Naive thymus-derived CD8-positive, alpha-beta T cell (primary cell): ENCODE data around the gene ARMH3. TPM values are rescaled to one million over a fixed set of nuclear protein-coding genes. Genes with fewer than 3 reads are reported as not detected.

Experiments used
- ATAC-seq, 2 donors: fragments of 150-1000 bp; cut with Tn5 transposase in 1 of 2; sonication (Bioruptor Pico), chemical (Tn5 transposase) in 1 of 2; 1 replicate in 1 of 2; 2 replicates in 1 of 2; pipeline ENCODE4 v1.10.0; 2021; ENCODE audit warnings: mild to moderate bottlenecking in 2 of 2, moderate library complexity in 2 of 2
- POLR2A ChIA-PET: fragments of 350-600 bp; sonication (Branson Sonifier 250); formaldehyde crosslinking; loops from one replicate; lab custom pipeline; 2021; ENCODE audit warnings: antibody characterized with exemption; lab: Charles Lee
- DNase-seq, 10 donors: peaks; one replicate each; pipeline versions ENCODE4 v3.0.0 to v3.0.0-alpha.2; 2020 to 2022
- H3K27ac Mint-ChIP-seq, 10 donors: one replicate each; pipeline ENCODE4 v1.8.0; 2020 to 2022; ENCODE audit warnings: mild to moderate bottlenecking in 10 of 10, mixed read lengths in 10 of 10, moderate library complexity in 4 of 10, inconsistent platforms in 1 of 10
- H3K27me3 Mint-ChIP-seq, 5 donors: one replicate each; pipeline ENCODE4 v1.8.0; 2021 to 2022; ENCODE audit warnings: mixed read lengths in 5 of 5
- H3K36me3 Mint-ChIP-seq, 3 donors: one replicate each; pipeline ENCODE4 v1.8.0; 2020 to 2022; ENCODE audit warnings: mixed read lengths in 3 of 3, mild to moderate bottlenecking in 2 of 3, inconsistent platforms in 1 of 3
- H3K4me1 Mint-ChIP-seq, 4 donors: one replicate each; pipeline ENCODE4 v1.8.0; 2021 to 2022; ENCODE audit warnings: mixed read lengths in 4 of 4
- H3K4me3 Mint-ChIP-seq, 10 donors: one replicate each; pipeline ENCODE4 v1.8.0; 2020 to 2022; ENCODE audit warnings: mild to moderate bottlenecking in 10 of 10, mixed read lengths in 10 of 10, moderate library complexity in 6 of 10, inconsistent platforms in 1 of 10
- H3K9me3 Mint-ChIP-seq, 9 donors: one replicate each; pipeline ENCODE4 v1.8.0; 2020 to 2022; ENCODE audit warnings: mixed read lengths in 9 of 9, mild to moderate bottlenecking in 3 of 9, inconsistent platforms in 1 of 9, moderate library complexity in 1 of 9
- polyA plus RNA-seq, 3 donors: library from polyadenylated mRNA; unstranded; fragments of 300-500 nt; fragmentation: Illumina TruSeq; gene quantifications; one replicate each; pipeline ENCODE4 v1.2.3, GENCODE V29; 2021
- total RNA-seq, 8 experiments: library from RNA in 2 of 8; stranded (reverse) in 2 of 8; gene quantifications; one replicate each; pipeline ENCODE4 v1.2.3 and lab custom pipeline; 2021 to 2026

The ARMH3 gene
- total and polyA plus RNA-seq, 5 experiments from 2014 or later: 19.9 to 30.2 (median 23.1) TPM

- Mint-ChIP-seq H3K27ac (peak overlapping the region in 3 of 10 donors; percentile 21 to 46 (median 38)), H3K4me1 (peaks cover 0 to 28% (median 4%) of the 10 kb centered on the region in 4 donors), H3K27me3 (no peaks in the 10 kb centered on the region), H3K4me3 (no peak overlapping the region), H3K9me3 (no peaks in the 10 kb centered on the region), H3K36me3 (peaks cover 0 to 7% (median 0%) of the 10 kb centered on the region in 3 donors)
- POLR2A ChIA-PET: no interaction called here
- no peak for ATAC-seq
- no peak for DNase-seq
These were observed 159.6 kb downstream of the ARMH3 start for GRCh38 chr10:101896225-101896877.

GRCh38 chr10:101895781-101896180, 160.2 kb downstream of the ARMH3 start:
- POLR2A ChIA-PET: no interaction called here
- H3K4me1 Mint-ChIP-seq: peaks cover 0 to 23% (median 4%) of the 10 kb centered on the region in 4 donors
- peak overlapping the region in 2 of 10 donors; percentile 38 to 46 for H3K27ac Mint-ChIP-seq
- H3K36me3 Mint-ChIP-seq: peaks cover 0 to 4% (median 0%) of the 10 kb centered on the region in 3 donors
- H3K9me3 Mint-ChIP-seq: no peaks in the 10 kb centered on the region
- no peaks in the 10 kb centered on the region for H3K27me3 Mint-ChIP-seq
- no peak for ATAC-seq
- DNase-seq: no peak
- H3K4me3 Mint-ChIP-seq: no peak overlapping the region

- POLR2A ChIA-PET: no interaction called here
- H3K4me1 Mint-ChIP-seq: peaks cover 0 to 24% (median 5%) of the 10 kb centered on the region in 4 donors
- no peak overlapping the region for H3K4me3 Mint-ChIP-seq
- H3K27me3 Mint-ChIP-seq: no peaks in the 10 kb centered on the region
- ATAC-seq: no peak
- H3K27ac Mint-ChIP-seq: no peak overlapping the region
- DNase-seq: no peak
- H3K9me3 Mint-ChIP-seq: no peaks in the 10 kb centered on the region
- peaks cover 0 to 2% (median 0%) of the 10 kb centered on the region in 3 donors for H3K36me3 Mint-ChIP-seq
These were observed 161.2 kb downstream of the ARMH3 start for GRCh38 chr10:101894742-101895141.

- Mint-ChIP-seq H3K4me3 (no peak overlapping the region), H3K9me3 (no peaks in the 10 kb centered on the region), H3K36me3 (peaks cover 0 to 5% (median 0%) of the 10 kb centered on the region in 3 donors), H3K4me1 (peaks cover 0 to 27% (median 5%) of the 10 kb centered on the region in 4 donors), H3K27me3 (no peaks in the 10 kb centered on the region), H3K27ac (peak overlapping the region in 1 of 10 donors; percentile 25)
- ATAC-seq (no peak), DNase-seq (no peak)
- POLR2A ChIA-PET: no interaction called here
These were observed 161.7 kb downstream of the ARMH3 start for GRCh38 chr10:101894266-101894665.

- Mint-ChIP-seq H3K4me1 (peaks cover 0 to 27% (median 6%) of the 10 kb centered on the region in 4 donors), H3K27ac (no peak overlapping the region), H3K36me3 (peaks cover 0 to 12% (median 0%) of the 10 kb centered on the region in 3 donors), H3K4me3 (no peak overlapping the region), H3K9me3 (no peaks in the 10 kb centered on the region), H3K27me3 (no peaks in the 10 kb centered on the region)
- no peak for ATAC-seq
- POLR2A ChIA-PET: no interaction called here
- no peak for DNase-seq
These were observed 162.4 kb downstream of the ARMH3 start for GRCh38 chr10:101893510-101894120.

GRCh38 chr10:101892782-101893391, 163.1 kb downstream of the ARMH3 start:
- no peak for DNase-seq
- ATAC-seq: no peak
- no peaks in the 10 kb centered on the region for H3K9me3 Mint-ChIP-seq
- H3K36me3 Mint-ChIP-seq: peaks cover 0 to 19% (median 0%) of the 10 kb centered on the region in 3 donors
- no peaks in the 10 kb centered on the region for H3K27me3 Mint-ChIP-seq
- H3K4me3 Mint-ChIP-seq: no peak overlapping the region
- peak overlapping the region in 1 of 10 donors; percentile 63 for H3K27ac Mint-ChIP-seq
- POLR2A ChIA-PET: no interaction called here
- peaks cover 0 to 22% (median 6%) of the 10 kb centered on the region in 4 donors for H3K4me1 Mint-ChIP-seq

- peak; percentile 55 to 72 for ATAC-seq
- peak overlapping the region in 1 of 10 donors; percentile 43 for H3K27ac Mint-ChIP-seq
- H3K36me3 Mint-ChIP-seq: peaks cover 0 to 37% (median 8%) of the 10 kb centered on the region in 3 donors
- H3K4me1 Mint-ChIP-seq: peaks cover 0 to 15% (median 5%) of the 10 kb centered on the region in 4 donors
- DNase-seq: peak; percentile 29 to 81 (median 54)
- H3K27me3 Mint-ChIP-seq: no peaks in the 10 kb centered on the region
- no peaks in the 10 kb centered on the region for H3K9me3 Mint-ChIP-seq
- POLR2A ChIA-PET: no interaction called here
- H3K4me3 Mint-ChIP-seq: no peak overlapping the region
These were observed 166.4 kb downstream of the ARMH3 start for GRCh38 chr10:101889256-101890210.

GRCh38 chr10:101888251-101888949, 167.6 kb downstream of the ARMH3 start:
- Mint-ChIP-seq H3K36me3 (peaks cover 0 to 45% (median 8%) of the 10 kb centered on the region in 3 donors), H3K9me3 (peaks cover 0 to 2% (median 0%) of the 10 kb centered on the region in 9 donors), H3K4me1 (peaks cover 0 to 10% (median 5%) of the 10 kb centered on the region in 4 donors), H3K4me3 (no peak overlapping the region), H3K27me3 (no peaks in the 10 kb centered on the region), H3K27ac (peak overlapping the region in 3 of 10 donors; percentile 3 to 16 (median 8))
- POLR2A ChIA-PET: no interaction called here
- DNase-seq (no peak), ATAC-seq (no peak)

- H3K4me1 Mint-ChIP-seq: peaks cover 0 to 9% (median 5%) of the 10 kb centered on the region in 4 donors
- no peak overlapping the region for H3K4me3 Mint-ChIP-seq
- no peaks in the 10 kb centered on the region for H3K27me3 Mint-ChIP-seq
- no peak for ATAC-seq
- peaks cover 0 to 45% (median 8%) of the 10 kb centered on the region in 3 donors for H3K36me3 Mint-ChIP-seq
- H3K27ac Mint-ChIP-seq: no peak overlapping the region
- POLR2A ChIA-PET: no interaction called here
- no peak for DNase-seq
- H3K9me3 Mint-ChIP-seq: peaks cover 0 to 2% (median 0%) of the 10 kb centered on the region in 9 donors
These were observed 168.2 kb downstream of the ARMH3 start for GRCh38 chr10:101887775-101888174.

GRCh38 chr10:101886521-101887312, 169.3 kb downstream of the ARMH3 start:
- no peak overlapping the region for H3K27ac Mint-ChIP-seq

More at GRCh38 chr10:101886521-101887312, 169.3 kb downstream of the ARMH3 start:
- ATAC-seq: no peak
- Mint-ChIP-seq H3K4me3 (no peak overlapping the region), H3K36me3 (peaks cover 0 to 48% (median 8%) of the 10 kb centered on the region in 3 donors), H3K4me1 (peaks cover 0 to 9% (median 6%) of the 10 kb centered on the region in 4 donors), H3K27me3 (no peaks in the 10 kb centered on the region), H3K9me3 (peaks cover 0 to 2% (median 0%) of the 10 kb centered on the region in 9 donors)
- no peak for DNase-seq
- POLR2A ChIA-PET: no interaction called here
